AML-193 (cell line): ENCODE results near the gene NPRL2.

Source experiments
- DNase-seq, 2 experiments: peaks; one replicate each; lab custom pipeline; 2025; lab: John Stamatoyannopoulos, UW

NPRL2 gene

GRCh38 chr3:50304601-50305000, 46.0 kb downstream of the NPRL2 start:
- no peak for DNase-seq

- DNase-seq = peak in 1 of 2 experiments; percentile 21
Measured at GRCh38 chr3:50303013-50303815, 47.4 kb downstream of the NPRL2 start, which contains the start of gene HYAL1. Gene HYAL1, minus strand, starts transcription at chr3:50303574. Its CDS starts 618 bp downstream, at chr3:50302956.

GRCh38 chr3:50302095-50303012, 48.2 kb downstream of the NPRL2 start:
- DNase-seq = no peak

GRCh38 chr3:50300681-50301254, 49.8 kb downstream of the NPRL2 start:
- no peak for DNase-seq

GRCh38 chr3:50299929-50300680, 50.5 kb downstream of the NPRL2 start:
- DNase-seq = peak; percentile 96 to 97

GRCh38 chr3:50299638-50299928, 51.0 kb downstream of the NPRL2 start:
- DNase-seq = no peak

- DNase-seq = peak; percentile 99 to 100
Measured at GRCh38 chr3:50298836-50299637, 51.5 kb downstream of the NPRL2 start, which contains the start of the genes HYAL3 and NAA80. Gene HYAL3, minus strand, starts transcription at chr3:50299405. Its CDS starts 3,803 bp downstream, at chr3:50295602. Gene NAA80, minus strand, starts transcription at chr3:50299405. Its CDS starts 1,942 bp downstream, at chr3:50297463.

- DNase-seq = peak; percentile 40 to 49
Measured at GRCh38 chr3:50297896-50298725, 52.5 kb downstream of the NPRL2 start.

- no peak for DNase-seq
Measured at GRCh38 chr3:50297384-50297775, 53.2 kb downstream of the NPRL2 start.
